NCI-H2196 (cell line): ENCODE measurements around the gene ZNF366.
"Not testable (repeated sequence)": the region's sequence is repeated elsewhere in the genome, so short reads cannot be mapped to it uniquely, and the experiment has no call there.

Experiments
- DNase-seq: peaks from one replicate; lab custom pipeline; 2025; ENCODE audit not compliant: unreplicated experiment; lab: John Stamatoyannopoulos, UW

ZNF366 gene

GRCh38 chr5:72408603-72409002 is 98.6 kb downstream of the ZNF366 start:
- DNase-seq: no peak

- no peak for DNase-seq
Measured at GRCh38 chr5:72408127-72408526, 99.1 kb downstream of the ZNF366 start.

- no peak for DNase-seq
Measured at GRCh38 chr5:72407541-72407940, 99.7 kb downstream of the ZNF366 start.

GRCh38 chr5:72407078-72407477 is 100.1 kb downstream of the ZNF366 start:
- DNase-seq: no peak

- DNase-seq: not testable (repeated sequence)
Measured at GRCh38 chr5:72404771-72405170, 102.4 kb downstream of the ZNF366 start.

- no peak for DNase-seq
Measured at GRCh38 chr5:72402959-72403628, 104.1 kb downstream of the ZNF366 start.

- DNase-seq: no peak
Measured at GRCh38 chr5:72402381-72402890, 104.8 kb downstream of the ZNF366 start.

- no peak for DNase-seq
Measured at GRCh38 chr5:72400950-72401349, 106.3 kb downstream of the ZNF366 start.

- no peak for DNase-seq
Measured at GRCh38 chr5:72397836-72398235, 109.4 kb downstream of the ZNF366 start.

GRCh38 chr5:72394688-72395087 is 112.5 kb downstream of the ZNF366 start:
- DNase-seq: no peak

- no peak for DNase-seq
Measured at GRCh38 chr5:72393052-72393451, 114.2 kb downstream of the ZNF366 start.
